ENCODE data around the gene SCARB1. TPM values are rescaled to one million over a fixed set of nuclear protein-coding genes. Genes with fewer than 3 reads are reported as not detected.

Gene SCARB1
- total RNA-seq, 1 donor = 9.4 TPM

DNA sequence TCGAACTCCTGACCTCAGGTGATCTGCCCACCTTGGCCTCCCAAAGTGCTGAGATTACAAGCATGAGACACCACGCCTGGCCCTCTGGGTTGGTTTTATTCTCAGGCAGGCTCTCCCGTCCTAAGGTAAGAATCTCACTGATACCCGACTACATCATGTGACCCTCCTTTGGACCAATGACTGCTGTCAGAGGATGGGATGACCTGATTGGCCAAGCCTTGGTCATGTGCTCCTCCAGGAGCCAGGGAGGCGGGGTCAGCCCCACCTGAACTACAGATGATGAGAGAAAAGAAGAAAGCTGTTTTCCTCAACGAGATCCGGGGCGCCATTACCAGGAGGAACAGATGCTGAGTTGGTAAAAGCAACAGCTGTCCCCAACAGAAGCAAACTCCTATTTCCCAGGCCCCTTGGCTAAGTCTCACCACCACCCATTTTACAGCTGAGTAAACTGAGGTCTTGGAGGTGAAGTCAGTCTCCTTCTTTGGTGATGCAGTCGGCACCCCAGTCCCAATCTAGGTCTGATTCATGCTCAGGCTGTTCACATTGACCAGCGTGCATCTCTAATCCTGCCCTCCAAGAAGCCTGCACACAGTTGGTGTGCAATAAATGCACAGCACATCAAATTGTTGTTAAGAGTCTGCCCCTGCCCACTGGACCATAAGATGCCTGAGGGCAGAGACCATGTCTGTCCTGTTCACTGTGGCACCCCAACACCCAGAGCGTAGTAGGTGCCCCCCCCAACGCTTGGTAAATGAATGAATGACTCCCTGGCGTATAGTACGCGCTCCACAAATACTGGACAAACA, 118.8 kb downstream of the SCARB1 start:
- H3K79me2 ChIP-seq (ENCODE audit: insufficient read depth, low read length) = no peaks in the 10 kb centered on the region
- no peaks in the 10 kb centered on the region for H3K27me3 ChIP-seq (ENCODE audit: insufficient read depth, low read length)
- peaks cover 3% of the 10 kb centered on the region for H3K9me3 ChIP-seq (ENCODE audit: low read depth, low read length)
- TF ChIP-seq, protein P1, sequence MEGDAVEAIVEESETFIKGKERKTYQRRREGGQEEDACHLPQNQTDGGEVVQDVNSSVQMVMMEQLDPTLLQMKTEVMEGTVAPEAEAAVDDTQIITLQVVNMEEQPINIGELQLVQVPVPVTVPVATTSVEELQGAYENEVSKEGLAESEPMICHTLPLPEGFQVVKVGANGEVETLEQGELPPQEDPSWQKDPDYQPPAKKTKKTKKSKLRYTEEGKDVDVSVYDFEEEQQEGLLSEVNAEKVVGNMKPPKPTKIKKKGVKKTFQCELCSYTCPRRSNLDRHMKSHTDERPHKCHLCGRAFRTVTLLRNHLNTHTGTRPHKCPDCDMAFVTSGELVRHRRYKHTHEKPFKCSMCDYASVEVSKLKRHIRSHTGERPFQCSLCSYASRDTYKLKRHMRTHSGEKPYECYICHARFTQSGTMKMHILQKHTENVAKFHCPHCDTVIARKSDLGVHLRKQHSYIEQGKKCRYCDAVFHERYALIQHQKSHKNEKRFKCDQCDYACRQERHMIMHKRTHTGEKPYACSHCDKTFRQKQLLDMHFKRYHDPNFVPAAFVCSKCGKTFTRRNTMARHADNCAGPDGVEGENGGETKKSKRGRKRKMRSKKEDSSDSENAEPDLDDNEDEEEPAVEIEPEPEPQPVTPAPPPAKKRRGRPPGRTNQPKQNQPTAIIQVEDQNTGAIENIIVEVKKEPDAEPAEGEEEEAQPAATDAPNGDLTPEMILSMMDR (IDR thresholded peaks at IDR 0.05; ENCODE audit: extremely low read depth, low read depth, low read length) = no peak
- peak; percentile 78 for DNase-seq (ENCODE audit: insufficient read length, low spot score, missing footprints)
- H3K27ac ChIP-seq (ENCODE audit: low read depth, low read length) = no peak overlapping the region
- no peak overlapping the region for H2AFZ ChIP-seq (ENCODE audit: low read length)
- peaks cover 2% of the 10 kb centered on the region for H4K20me1 ChIP-seq (ENCODE audit: insufficient read depth, low read length)
- no peaks in the 10 kb centered on the region for H3K36me3 ChIP-seq (ENCODE audit: insufficient read depth, low read length)
- H3K4me2 ChIP-seq (ENCODE audit: insufficient read depth, low read length) = no peak overlapping the region
- H3K4me3 ChIP-seq (ENCODE audit: insufficient read depth, low read length) = no peak overlapping the region
- peaks cover 33% of the 10 kb centered on the region for H3K4me1 ChIP-seq (ENCODE audit: insufficient read depth, low read length)

DNA sequence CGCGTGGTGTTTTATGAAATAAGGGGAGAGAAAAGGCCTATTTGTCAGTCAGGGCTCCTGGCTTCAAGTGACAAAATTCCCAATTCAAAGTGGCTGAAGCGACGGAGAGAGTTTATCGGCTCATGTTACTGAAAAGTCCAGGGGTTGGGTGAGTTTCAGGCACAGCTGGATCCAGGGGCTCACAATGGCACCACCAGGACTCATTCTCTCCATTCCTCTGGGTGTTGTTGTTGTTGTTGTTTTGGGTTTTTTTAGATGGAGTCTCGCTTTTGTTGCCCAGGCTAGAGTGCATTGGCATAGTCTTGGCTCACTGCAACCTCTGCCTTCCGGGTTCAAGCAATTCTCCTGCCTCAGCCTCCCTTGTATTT, 119.4 kb downstream of the SCARB1 start:
- Histone ChIP-seq H2AFZ (ENCODE audit: low read length) (no peak overlapping the region), H3K9me3 (ENCODE audit: low read depth, low read length) (peaks cover 8% of the 10 kb centered on the region), H3K27me3 (ENCODE audit: insufficient read depth, low read length) (no peaks in the 10 kb centered on the region), H3K36me3 (ENCODE audit: insufficient read depth, low read length) (no peaks in the 10 kb centered on the region), H4K20me1 (ENCODE audit: insufficient read depth, low read length) (peaks cover 2% of the 10 kb centered on the region), H3K27ac (ENCODE audit: low read depth, low read length) (no peak overlapping the region), H3K79me2 (ENCODE audit: insufficient read depth, low read length) (no peaks in the 10 kb centered on the region), H3K4me2 (ENCODE audit: insufficient read depth, low read length) (no peak overlapping the region), H3K4me3 (ENCODE audit: insufficient read depth, low read length) (no peak overlapping the region), H3K4me1 (ENCODE audit: insufficient read depth, low read length) (peaks cover 33% of the 10 kb centered on the region)
- DNase-seq (ENCODE audit: insufficient read length, low spot score, missing footprints) = peak; percentile 22
- TF ChIP-seq, protein P1 (IDR thresholded peaks at IDR 0.05; ENCODE audit: extremely low read depth, low read depth, low read length) = no peak

DNA sequence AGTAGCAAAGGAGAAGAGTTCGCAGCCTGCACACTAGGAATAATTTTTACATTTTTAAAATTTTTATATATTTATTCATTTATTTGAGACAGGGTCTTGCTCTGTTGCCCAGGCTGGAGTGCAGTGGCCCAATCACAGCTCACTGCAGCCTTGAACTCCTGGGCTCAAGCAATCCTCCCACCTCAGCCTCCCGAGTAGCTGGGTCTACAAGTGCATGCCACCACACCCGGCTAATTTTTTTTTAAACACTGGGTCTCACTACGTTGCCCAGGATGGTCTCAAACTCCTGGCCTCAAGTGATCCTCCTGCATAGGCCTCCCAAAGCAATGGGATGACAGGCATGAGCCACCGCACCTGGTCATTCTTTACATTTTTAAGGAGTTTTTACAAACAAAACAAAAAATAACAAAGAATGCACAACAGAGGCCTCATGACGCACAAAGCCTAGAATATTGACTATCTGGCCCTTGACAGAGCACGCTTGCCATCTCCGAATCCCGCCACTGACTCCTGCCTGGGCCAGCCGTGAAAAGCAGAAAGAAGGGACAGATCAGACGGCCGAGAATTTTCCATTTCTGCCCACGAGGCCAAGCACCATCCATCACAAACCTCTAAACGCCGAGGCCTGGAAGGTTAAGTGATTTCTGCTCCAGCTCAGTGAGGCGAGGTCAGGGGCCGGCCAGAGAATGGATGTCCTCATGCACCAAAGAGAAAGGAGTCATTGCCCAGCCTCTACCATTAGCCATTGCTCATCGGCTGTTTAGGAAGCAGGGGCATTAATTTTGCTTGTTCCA, 120.0 kb downstream of the SCARB1 start:
- no peaks in the 10 kb centered on the region for H3K27me3 ChIP-seq (ENCODE audit: insufficient read depth, low read length)
- no peak overlapping the region for H3K4me3 ChIP-seq (ENCODE audit: insufficient read depth, low read length)
- no peak overlapping the region for H3K27ac ChIP-seq (ENCODE audit: low read depth, low read length)
- no peak overlapping the region for H3K4me2 ChIP-seq (ENCODE audit: insufficient read depth, low read length)
- no peaks in the 10 kb centered on the region for H3K79me2 ChIP-seq (ENCODE audit: insufficient read depth, low read length)
- no peak overlapping the region for H2AFZ ChIP-seq (ENCODE audit: low read length)
- H3K4me1 ChIP-seq (ENCODE audit: insufficient read depth, low read length) = peaks cover 33% of the 10 kb centered on the region
- peak; percentile 87 for DNase-seq (ENCODE audit: insufficient read length, low spot score, missing footprints)
- H3K36me3 ChIP-seq (ENCODE audit: insufficient read depth, low read length) = no peaks in the 10 kb centered on the region
- H3K9me3 ChIP-seq (ENCODE audit: low read depth, low read length) = peaks cover 8% of the 10 kb centered on the region
- TF ChIP-seq, protein P1 (IDR thresholded peaks at IDR 0.05; ENCODE audit: extremely low read depth, low read depth, low read length) = no peak
- H4K20me1 ChIP-seq (ENCODE audit: insufficient read depth, low read length) = peaks cover 2% of the 10 kb centered on the region

DNA sequence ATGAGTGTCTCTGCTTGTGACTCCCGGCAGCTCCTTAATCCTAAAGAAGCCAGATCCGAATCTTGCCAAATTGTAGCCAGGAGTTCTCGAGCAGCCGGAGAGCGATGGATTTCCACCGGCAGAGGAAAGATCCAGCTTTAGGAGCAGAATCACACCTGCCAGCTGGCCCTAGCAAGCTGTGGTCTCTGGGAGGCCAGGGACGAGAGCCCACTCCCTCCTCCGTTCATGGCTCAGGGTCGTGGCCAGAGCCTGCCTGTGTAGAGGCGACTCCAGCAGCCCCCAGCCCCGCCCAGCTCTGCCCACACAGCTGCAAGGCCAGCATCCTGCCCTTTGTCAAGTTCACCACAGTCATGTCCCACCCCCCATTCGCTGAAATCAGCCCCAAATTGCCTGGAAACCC, 121.0 kb downstream of the SCARB1 start:
- Histone ChIP-seq H3K4me3 (ENCODE audit: insufficient read depth, low read length) (no peak overlapping the region), H3K79me2 (ENCODE audit: insufficient read depth, low read length) (no peaks in the 10 kb centered on the region), H3K27ac (ENCODE audit: low read depth, low read length) (no peak overlapping the region), H4K20me1 (ENCODE audit: insufficient read depth, low read length) (peaks cover 2% of the 10 kb centered on the region), H3K4me2 (ENCODE audit: insufficient read depth, low read length) (no peak overlapping the region), H2AFZ (ENCODE audit: low read length) (no peak overlapping the region), H3K36me3 (ENCODE audit: insufficient read depth, low read length) (no peaks in the 10 kb centered on the region), H3K4me1 (ENCODE audit: insufficient read depth, low read length) (peaks cover 31% of the 10 kb centered on the region), H3K9me3 (ENCODE audit: low read depth, low read length) (peaks cover 8% of the 10 kb centered on the region), H3K27me3 (ENCODE audit: insufficient read depth, low read length) (no peaks in the 10 kb centered on the region)
- TF ChIP-seq, protein P1 (IDR thresholded peaks at IDR 0.05; ENCODE audit: extremely low read depth, low read depth, low read length) = no peak
- DNase-seq (ENCODE audit: insufficient read length, low spot score, missing footprints) = peak; percentile 10

Measured in osteoblast (primary cell).